ENCODE data around the gene BACH2. TPM values are rescaled to one million over a fixed set of nuclear protein-coding genes. Genes with fewer than 3 reads are reported as not detected.

The BACH2 gene
- polyA plus RNA-seq, 1 experiment = 0.10 TPM

- H3K27me3 ChIP-seq (ENCODE audit: control insufficient read depth, insufficient read depth, low read length) = no peaks in the 10 kb centered on the region
- POLR2A ChIA-PET = no interaction called here
- no peaks in the 10 kb centered on the region for H3K36me3 ChIP-seq (ENCODE audit: control insufficient read depth, insufficient read depth, low read length)
- CTCF ChIA-PET = no interaction called here
- TF ChIP-seq, protein P1, sequence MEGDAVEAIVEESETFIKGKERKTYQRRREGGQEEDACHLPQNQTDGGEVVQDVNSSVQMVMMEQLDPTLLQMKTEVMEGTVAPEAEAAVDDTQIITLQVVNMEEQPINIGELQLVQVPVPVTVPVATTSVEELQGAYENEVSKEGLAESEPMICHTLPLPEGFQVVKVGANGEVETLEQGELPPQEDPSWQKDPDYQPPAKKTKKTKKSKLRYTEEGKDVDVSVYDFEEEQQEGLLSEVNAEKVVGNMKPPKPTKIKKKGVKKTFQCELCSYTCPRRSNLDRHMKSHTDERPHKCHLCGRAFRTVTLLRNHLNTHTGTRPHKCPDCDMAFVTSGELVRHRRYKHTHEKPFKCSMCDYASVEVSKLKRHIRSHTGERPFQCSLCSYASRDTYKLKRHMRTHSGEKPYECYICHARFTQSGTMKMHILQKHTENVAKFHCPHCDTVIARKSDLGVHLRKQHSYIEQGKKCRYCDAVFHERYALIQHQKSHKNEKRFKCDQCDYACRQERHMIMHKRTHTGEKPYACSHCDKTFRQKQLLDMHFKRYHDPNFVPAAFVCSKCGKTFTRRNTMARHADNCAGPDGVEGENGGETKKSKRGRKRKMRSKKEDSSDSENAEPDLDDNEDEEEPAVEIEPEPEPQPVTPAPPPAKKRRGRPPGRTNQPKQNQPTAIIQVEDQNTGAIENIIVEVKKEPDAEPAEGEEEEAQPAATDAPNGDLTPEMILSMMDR (IDR thresholded peaks at IDR 0.05; ENCODE audit: insufficient read depth, low read depth, low read length) = no peak
- H3K4me3 ChIP-seq (ENCODE audit: low read depth, low read length) = no peak overlapping the region
- DNase-seq (ENCODE audit: low read depth) = no peak
Measured at GRCh38 chr6:90045535-90045934, 251.1 kb downstream of the BACH2 start.

DNA sequence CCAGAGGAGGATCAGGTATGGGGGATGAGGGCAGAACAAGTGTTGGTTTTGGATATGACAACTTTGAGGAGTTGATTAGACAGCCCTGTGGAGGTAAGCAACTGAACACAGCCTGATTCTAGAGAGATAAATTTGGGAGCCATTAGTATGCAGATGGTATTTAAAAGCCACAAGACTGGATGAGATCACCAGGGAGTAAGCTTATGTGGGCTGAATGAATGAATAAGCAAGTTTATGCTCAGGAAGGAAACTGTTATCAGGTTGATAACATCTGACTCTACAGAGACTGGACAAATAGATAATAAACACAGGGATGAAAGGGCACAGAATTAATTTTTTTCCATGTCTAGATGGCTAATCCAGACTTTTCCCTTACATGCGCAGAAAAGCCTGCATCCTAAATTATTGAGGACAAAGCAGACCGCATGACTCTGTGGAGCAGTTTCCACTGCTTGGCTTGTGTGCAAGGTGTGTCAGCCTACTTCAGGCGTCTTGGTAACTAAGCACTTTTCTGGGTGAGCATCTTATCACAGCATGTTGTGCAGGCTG is 251.7 kb downstream of the BACH2 start:
- TF ChIP-seq, protein P1 (IDR thresholded peaks at IDR 0.05; ENCODE audit: insufficient read depth, low read depth, low read length) = no peak
- Histone ChIP-seq H3K36me3 (ENCODE audit: control insufficient read depth, insufficient read depth, low read length) (no peaks in the 10 kb centered on the region), H3K27me3 (ENCODE audit: control insufficient read depth, insufficient read depth, low read length) (no peaks in the 10 kb centered on the region), H3K4me3 (ENCODE audit: low read depth, low read length) (no peak overlapping the region)
- DNase-seq (ENCODE audit: low read depth) = peak; percentile 57
- ChIA-PET CTCF (no interaction called here), POLR2A (no interaction called here)

GRCh38 chr6:90044182-90044832 is 252.3 kb downstream of the BACH2 start:
- DNase-seq (ENCODE audit: low read depth) = no peak
- POLR2A ChIA-PET = no interaction called here
- CTCF ChIA-PET = no interaction called here
- Histone ChIP-seq H3K27me3 (ENCODE audit: control insufficient read depth, insufficient read depth, low read length) (no peaks in the 10 kb centered on the region), H3K36me3 (ENCODE audit: control insufficient read depth, insufficient read depth, low read length) (no peaks in the 10 kb centered on the region), H3K4me3 (ENCODE audit: low read depth, low read length) (no peak overlapping the region)
- TF ChIP-seq, protein P1 (IDR thresholded peaks at IDR 0.05; ENCODE audit: insufficient read depth, low read depth, low read length) = no peak

- Histone ChIP-seq H3K4me3 (ENCODE audit: low read depth, low read length) (no peak overlapping the region), H3K36me3 (ENCODE audit: control insufficient read depth, insufficient read depth, low read length) (no peaks in the 10 kb centered on the region), H3K27me3 (ENCODE audit: control insufficient read depth, insufficient read depth, low read length) (no peaks in the 10 kb centered on the region)
- CTCF ChIA-PET = no interaction called here
- TF ChIP-seq, protein P1 (IDR thresholded peaks at IDR 0.05; ENCODE audit: insufficient read depth, low read depth, low read length) = no peak
- no peak for DNase-seq (ENCODE audit: low read depth)
- POLR2A ChIA-PET = no interaction called here
Measured at GRCh38 chr6:90040931-90041330, 255.7 kb downstream of the BACH2 start.

DNA sequence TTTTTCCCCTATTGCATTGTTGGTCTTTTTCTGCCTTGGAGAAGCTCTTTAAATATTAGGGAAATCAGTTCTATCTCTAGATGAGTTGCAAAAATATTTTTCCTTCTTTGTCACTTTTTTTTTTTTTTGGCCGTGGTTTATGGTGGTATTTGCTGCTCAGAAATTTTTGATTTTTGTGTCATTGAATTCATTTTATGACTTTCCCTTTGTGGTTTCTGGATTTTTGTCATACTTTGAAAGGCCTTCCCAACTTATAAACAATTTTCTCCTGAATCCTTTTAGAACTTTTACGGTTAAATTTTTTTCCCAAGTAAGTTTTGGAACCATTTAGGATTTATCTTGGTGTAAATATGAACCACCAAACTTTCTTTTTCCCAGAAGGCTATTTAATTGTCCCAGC is 256.7 kb downstream of the BACH2 start:
- DNase-seq (ENCODE audit: low read depth) = peak; percentile 83

More for the DNA sequence above, 256.7 kb downstream of the BACH2 start:
- no peaks in the 10 kb centered on the region for H3K36me3 ChIP-seq (ENCODE audit: control insufficient read depth, insufficient read depth, low read length)
- ChIA-PET CTCF (interaction anchor here (0.6 kb wide), 3 partner anchors 31 to 233 kb away, joined by 3 to 5 read pairs (median 4); no protein-coding TSS in a partner anchor), POLR2A (no interaction called here)
- TF ChIP-seq, protein P1 (IDR thresholded peaks at IDR 0.05; ENCODE audit: insufficient read depth, low read depth, low read length) = no peak
- H3K4me3 ChIP-seq (ENCODE audit: low read depth, low read length) = no peak overlapping the region
- H3K27me3 ChIP-seq (ENCODE audit: control insufficient read depth, insufficient read depth, low read length) = no peaks in the 10 kb centered on the region

All from BJ (cell line).